SH-SY5Y (cell line): ENCODE measurements around the gene CAMTA1.

ENCODE experiments used
- GATA2 ChIP-seq: IDR thresholded peaks from 2 replicates; pipeline ENCODE4 v1.6.1; 2011; ENCODE audit warnings: mild to moderate bottlenecking, low read depth, low read length
- GATA3 ChIP-seq: IDR thresholded peaks from 2 replicates; pipeline ENCODE4 v1.6.1; 2011; ENCODE audit warnings: low read depth, mild to moderate bottlenecking, low read length, moderate library complexity

DNA sequence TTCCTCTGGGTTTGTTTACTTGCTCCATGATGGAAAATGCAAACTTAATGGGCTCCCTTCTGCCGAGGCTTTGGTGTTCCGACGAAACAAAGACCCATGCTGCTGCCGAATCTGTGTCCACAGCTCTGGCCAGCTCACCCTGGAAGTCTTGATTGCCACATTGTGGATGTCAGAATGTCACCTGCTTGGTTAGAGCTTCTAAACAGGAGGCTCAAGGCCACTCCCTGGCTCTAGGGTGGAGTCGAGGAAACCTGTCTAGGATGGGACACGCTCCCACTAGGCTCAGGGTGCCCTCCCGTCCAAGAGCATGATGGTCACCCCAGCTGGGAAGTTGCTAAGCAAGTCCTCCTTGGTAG, 706.5 kb downstream of the CAMTA1 start:
- no peak for TF ChIP-seq GATA2
- TF ChIP-seq GATA3, result no peak
